Glutamatergic neuron (in vitro differentiated cells): ENCODE data around the gene TMC1. TPM values are rescaled to one million over a fixed set of nuclear protein-coding genes. Genes with fewer than 3 reads are reported as not detected.
"Not testable (repeated sequence)": the region's sequence is repeated elsewhere in the genome, so short reads cannot be mapped to it uniquely, and the experiment has no call there.

ENCODE experiments used
- DNase-seq: peaks from one replicate; pipeline ENCODE4 v3.0.0; 2022
- H3K27ac Mint-ChIP-seq: one replicate; pipeline ENCODE4 v1.8.0; 2020; ENCODE audit warnings: mild to moderate bottlenecking, mixed read lengths, inconsistent platforms; ENCODE audit not compliant: unreplicated experiment
- H3K27me3 Mint-ChIP-seq: one replicate; pipeline ENCODE4 v1.8.0; 2020; ENCODE audit warnings: mild to moderate bottlenecking, moderate library complexity, mixed read lengths, inconsistent platforms; ENCODE audit not compliant: unreplicated experiment
- H3K36me3 Mint-ChIP-seq: one replicate; pipeline ENCODE4 v1.8.0; 2020; ENCODE audit warnings: mild to moderate bottlenecking, mixed read lengths, inconsistent platforms; ENCODE audit not compliant: unreplicated experiment
- H3K4me1 Mint-ChIP-seq: one replicate; pipeline ENCODE4 v1.8.0; 2020; ENCODE audit warnings: mild to moderate bottlenecking, low read depth, mixed read lengths, inconsistent platforms; ENCODE audit not compliant: unreplicated experiment
- H3K4me3 Mint-ChIP-seq: one replicate; pipeline ENCODE4 v1.8.0; 2020; ENCODE audit warnings: mild to moderate bottlenecking, mixed read lengths, inconsistent platforms; ENCODE audit not compliant: unreplicated experiment
- H3K9me3 Mint-ChIP-seq: one replicate; pipeline ENCODE4 v1.8.0; 2020; ENCODE audit warnings: mild to moderate bottlenecking, moderate library complexity, mixed read lengths, inconsistent platforms; ENCODE audit not compliant: unreplicated experiment
- total RNA-seq: library from RNA; stranded (reverse); fragmentation: NEBNext Ultra II Directional; extraction: Animal tissue kit (Norgen Biotek cat#: 25700); gene quantifications from one replicate; pipeline ENCODE4 v1.2.1, GENCODE V29; 2021; ENCODE audit not compliant: unreplicated experiment
- TF ChIP-seq, protein P1 (sequence below): fragments of 200-600 bp; sonication (generic); IDR thresholded peaks from one replicate; pipeline ENCODE4 v1.5.0; 2021; ENCODE audit not compliant: partially characterized antibody, unreplicated experiment

TMC1 gene
- total RNA-seq, 1 donor from 2014 or later: not detected

- TF ChIP-seq, protein P1, sequence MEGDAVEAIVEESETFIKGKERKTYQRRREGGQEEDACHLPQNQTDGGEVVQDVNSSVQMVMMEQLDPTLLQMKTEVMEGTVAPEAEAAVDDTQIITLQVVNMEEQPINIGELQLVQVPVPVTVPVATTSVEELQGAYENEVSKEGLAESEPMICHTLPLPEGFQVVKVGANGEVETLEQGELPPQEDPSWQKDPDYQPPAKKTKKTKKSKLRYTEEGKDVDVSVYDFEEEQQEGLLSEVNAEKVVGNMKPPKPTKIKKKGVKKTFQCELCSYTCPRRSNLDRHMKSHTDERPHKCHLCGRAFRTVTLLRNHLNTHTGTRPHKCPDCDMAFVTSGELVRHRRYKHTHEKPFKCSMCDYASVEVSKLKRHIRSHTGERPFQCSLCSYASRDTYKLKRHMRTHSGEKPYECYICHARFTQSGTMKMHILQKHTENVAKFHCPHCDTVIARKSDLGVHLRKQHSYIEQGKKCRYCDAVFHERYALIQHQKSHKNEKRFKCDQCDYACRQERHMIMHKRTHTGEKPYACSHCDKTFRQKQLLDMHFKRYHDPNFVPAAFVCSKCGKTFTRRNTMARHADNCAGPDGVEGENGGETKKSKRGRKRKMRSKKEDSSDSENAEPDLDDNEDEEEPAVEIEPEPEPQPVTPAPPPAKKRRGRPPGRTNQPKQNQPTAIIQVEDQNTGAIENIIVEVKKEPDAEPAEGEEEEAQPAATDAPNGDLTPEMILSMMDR: no peak
- Mint-ChIP-seq H3K36me3 (peaks cover 9% of the 10 kb centered on the region), H3K4me1 (no peaks in the 10 kb centered on the region), H3K27me3 (no peaks in the 10 kb centered on the region), H3K4me3 (no peak overlapping the region), H3K27ac (no peak overlapping the region), H3K9me3 (peaks cover 1% of the 10 kb centered on the region)
- no peak for DNase-seq
Measured at GRCh38 chr9:72791436-72791835, 270.0 kb downstream of the TMC1 start.

- H3K27ac Mint-ChIP-seq: no peak overlapping the region
Measured at GRCh38 chr9:72794946-72795345, 273.5 kb downstream of the TMC1 start.

GRCh38 chr9:72800328-72800994 lies 279.1 kb downstream of the TMC1 start:
- TF ChIP-seq, protein P1: no peak
- peaks cover 1% of the 10 kb centered on the region for H3K27me3 Mint-ChIP-seq
- no peak overlapping the region for H3K27ac Mint-ChIP-seq
- H3K36me3 Mint-ChIP-seq: peaks cover 17% of the 10 kb centered on the region
- H3K4me1 Mint-ChIP-seq: no peaks in the 10 kb centered on the region
- DNase-seq: no peak
- H3K4me3 Mint-ChIP-seq: no peak overlapping the region
- peaks cover 5% of the 10 kb centered on the region for H3K9me3 Mint-ChIP-seq

More at GRCh38 chr9:72794946-72795345, 273.5 kb downstream of the TMC1 start:
- Mint-ChIP-seq H3K27me3 (peaks cover 1% of the 10 kb centered on the region), H3K4me3 (no peak overlapping the region), H3K9me3 (peaks cover 1% of the 10 kb centered on the region), H3K4me1 (no peaks in the 10 kb centered on the region), H3K36me3 (peaks cover 17% of the 10 kb centered on the region)
- TF ChIP-seq, protein P1: no peak
- DNase-seq: no peak

- no peak overlapping the region for H3K4me3 Mint-ChIP-seq
- TF ChIP-seq, protein P1: no peak
- DNase-seq: no peak
- peaks cover 2% of the 10 kb centered on the region for H3K27me3 Mint-ChIP-seq
- no peaks in the 10 kb centered on the region for H3K36me3 Mint-ChIP-seq
- H3K9me3 Mint-ChIP-seq: peaks cover 5% of the 10 kb centered on the region
- H3K27ac Mint-ChIP-seq: no peak overlapping the region
- H3K4me1 Mint-ChIP-seq: no peaks in the 10 kb centered on the region
Measured at GRCh38 chr9:72805238-72805637, 283.8 kb downstream of the TMC1 start.

- not testable (repeated sequence) for H3K36me3 Mint-ChIP-seq, H3K4me1 Mint-ChIP-seq, DNase-seq, H3K27me3 Mint-ChIP-seq, H3K4me3 Mint-ChIP-seq, H3K9me3 Mint-ChIP-seq, H3K27ac Mint-ChIP-seq
Measured at GRCh38 chr9:72806313-72806809, 285.0 kb downstream of the TMC1 start.
